ENCODE results near the gene TRAPPC3L. TPM values are rescaled to one million over a fixed set of nuclear protein-coding genes. Genes with fewer than 3 reads are reported as not detected.

The TRAPPC3L gene
- total RNA-seq, 1 donor = 0.45 TPM

GRCh38 chr6:116456106-116456505 lies 89.4 kb downstream of the TRAPPC3L start:
- H3K4me3 ChIP-seq (ENCODE audit: low read depth, low read length) = no peak overlapping the region
- TF ChIP-seq CTCF (IDR thresholded peaks at IDR 0.05; ENCODE audit: insufficient read depth, low read length) = no peak
- DNase-seq (ENCODE audit: low read depth) = no peak

GRCh38 chr6:116452531-116452930 lies 93.0 kb downstream of the TRAPPC3L start:
- DNase-seq (ENCODE audit: low read depth) = no peak
- no peak for TF ChIP-seq CTCF (IDR thresholded peaks at IDR 0.05; ENCODE audit: insufficient read depth, low read length)
- no peak overlapping the region for H3K4me3 ChIP-seq (ENCODE audit: low read depth, low read length)

GRCh38 chr6:116451916-116452315 lies 93.6 kb downstream of the TRAPPC3L start:
- H3K4me3 ChIP-seq (ENCODE audit: low read depth, low read length) = no peak overlapping the region
- DNase-seq (ENCODE audit: low read depth) = no peak
- no peak for TF ChIP-seq CTCF (IDR thresholded peaks at IDR 0.05; ENCODE audit: insufficient read depth, low read length)

- H3K4me3 ChIP-seq (ENCODE audit: low read depth, low read length) = no peak overlapping the region
- TF ChIP-seq CTCF (IDR thresholded peaks at IDR 0.05; ENCODE audit: insufficient read depth, low read length) = no peak
- no peak for DNase-seq (ENCODE audit: low read depth)
Observed at GRCh38 chr6:116450769-116451740, 94.4 kb downstream of the TRAPPC3L start.

- no peak for DNase-seq (ENCODE audit: low read depth)
- H3K4me3 ChIP-seq (ENCODE audit: low read depth, low read length) = no peak overlapping the region
- no peak for TF ChIP-seq CTCF (IDR thresholded peaks at IDR 0.05; ENCODE audit: insufficient read depth, low read length)
Observed at GRCh38 chr6:116450185-116450710, 95.2 kb downstream of the TRAPPC3L start.

- H3K4me3 ChIP-seq (ENCODE audit: low read depth, low read length) = no peak overlapping the region
- no peak for DNase-seq (ENCODE audit: low read depth)
- no peak for TF ChIP-seq CTCF (IDR thresholded peaks at IDR 0.05; ENCODE audit: insufficient read depth, low read length)
Observed at GRCh38 chr6:116449565-116449964, 95.9 kb downstream of the TRAPPC3L start.

Data from fibroblast of the aortic adventitia (primary cell).